ENCODE data around the gene TMEM254.
"Not testable (repeated sequence)": the region's sequence is repeated elsewhere in the genome, so short reads cannot be mapped to it uniquely, and the experiment has no call there.

DNA sequence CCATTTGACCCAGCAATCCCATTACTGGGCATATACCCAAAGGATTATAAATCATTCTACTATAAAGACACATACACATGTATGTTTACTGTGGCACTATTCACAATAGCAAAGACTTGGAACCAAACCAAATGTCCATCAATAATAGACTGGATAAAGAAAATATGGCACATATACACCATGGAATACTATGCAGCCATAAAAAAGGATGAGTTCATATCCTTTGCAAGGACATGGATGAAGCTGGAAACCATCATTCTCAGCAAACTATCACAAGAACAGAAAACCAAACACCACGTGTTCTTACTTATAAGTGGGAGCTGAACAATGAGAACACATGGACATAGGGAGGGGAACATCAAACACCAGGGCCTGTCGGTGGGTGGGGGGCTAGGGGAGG is 19.8 kb downstream of the TMEM254 start:
- TF ChIP-seq, protein P1, sequence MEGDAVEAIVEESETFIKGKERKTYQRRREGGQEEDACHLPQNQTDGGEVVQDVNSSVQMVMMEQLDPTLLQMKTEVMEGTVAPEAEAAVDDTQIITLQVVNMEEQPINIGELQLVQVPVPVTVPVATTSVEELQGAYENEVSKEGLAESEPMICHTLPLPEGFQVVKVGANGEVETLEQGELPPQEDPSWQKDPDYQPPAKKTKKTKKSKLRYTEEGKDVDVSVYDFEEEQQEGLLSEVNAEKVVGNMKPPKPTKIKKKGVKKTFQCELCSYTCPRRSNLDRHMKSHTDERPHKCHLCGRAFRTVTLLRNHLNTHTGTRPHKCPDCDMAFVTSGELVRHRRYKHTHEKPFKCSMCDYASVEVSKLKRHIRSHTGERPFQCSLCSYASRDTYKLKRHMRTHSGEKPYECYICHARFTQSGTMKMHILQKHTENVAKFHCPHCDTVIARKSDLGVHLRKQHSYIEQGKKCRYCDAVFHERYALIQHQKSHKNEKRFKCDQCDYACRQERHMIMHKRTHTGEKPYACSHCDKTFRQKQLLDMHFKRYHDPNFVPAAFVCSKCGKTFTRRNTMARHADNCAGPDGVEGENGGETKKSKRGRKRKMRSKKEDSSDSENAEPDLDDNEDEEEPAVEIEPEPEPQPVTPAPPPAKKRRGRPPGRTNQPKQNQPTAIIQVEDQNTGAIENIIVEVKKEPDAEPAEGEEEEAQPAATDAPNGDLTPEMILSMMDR (IDR thresholded peaks at IDR 0.05), result not testable (repeated sequence)
- TF ChIP-seq POLR2AphosphoS5, EP300, POLR2A (IDR thresholded peaks at IDR 0.05): not testable (repeated sequence)
